Naive B cell (primary cell): ENCODE data around the gene BFAR. TPM values are rescaled to one million over a fixed set of nuclear protein-coding genes. Genes with fewer than 3 reads are reported as not detected.
"Not testable (repeated sequence)": the region's sequence is repeated elsewhere in the genome, so short reads cannot be mapped to it uniquely, and the experiment has no call there.

Experiments used
- ATAC-seq, 2 donors: fragments of 150-1000 bp; cut with Tn5 transposase; 2 replicates each; pipeline ENCODE4 v1.10.0; 2021; ENCODE audit warnings: low read depth in 2 of 2, mild to moderate bottlenecking in 2 of 2, moderate library complexity in 2 of 2
- DNase-seq: peaks from one replicate; pipeline ENCODE4 v3.0.0; 2022
- H3K27ac Mint-ChIP-seq, 6 donors: one replicate each; pipeline ENCODE4 v1.8.0; 2020 to 2022; ENCODE audit warnings: mild to moderate bottlenecking in 6 of 6, mixed read lengths in 6 of 6, moderate library complexity in 5 of 6, inconsistent platforms in 2 of 6
- H3K27me3 Mint-ChIP-seq, 3 donors: one replicate each; pipeline ENCODE4 v1.8.0; 2021 to 2022; ENCODE audit warnings: mixed read lengths in 3 of 3, mild to moderate bottlenecking in 1 of 3
- H3K36me3 Mint-ChIP-seq, 2 donors: one replicate each; pipeline ENCODE4 v1.8.0; 2020 to 2022; ENCODE audit warnings: mixed read lengths in 2 of 2, inconsistent platforms in 1 of 2, mild to moderate bottlenecking in 1 of 2
- H3K4me1 Mint-ChIP-seq, 3 donors: one replicate each; pipeline ENCODE4 v1.8.0; 2020 to 2022; ENCODE audit warnings: mixed read lengths in 3 of 3, inconsistent platforms in 1 of 3, mild to moderate bottlenecking in 1 of 3, moderate library complexity in 1 of 3
- H3K4me3 Mint-ChIP-seq, 8 donors: one replicate each; pipeline ENCODE4 v1.8.0; 2020 to 2022; ENCODE audit warnings: mild to moderate bottlenecking in 8 of 8, mixed read lengths in 8 of 8, moderate library complexity in 8 of 8, inconsistent platforms in 2 of 8
- H3K9me3 Mint-ChIP-seq, 7 donors: one replicate each; pipeline ENCODE4 v1.8.0; 2020 to 2022; ENCODE audit warnings: mixed read lengths in 7 of 7, mild to moderate bottlenecking in 5 of 7, inconsistent platforms in 2 of 7, moderate library complexity in 1 of 7
- polyA plus RNA-seq, 6 donors: library from polyadenylated mRNA; unstranded; fragments of 300-500 nt; fragmentation: Illumina TruSeq; gene quantifications; one replicate each; pipeline ENCODE4 v1.2.3, GENCODE V29; 2021; ENCODE audit warnings: low read depth in 6 of 6

BFAR gene
- polyA plus RNA-seq, 6 donors from 2014 or later, result 29.0 to 46.6 (median 40.4) TPM

- Mint-ChIP-seq H3K36me3 (peaks cover 15 to 17% of the 10 kb centered on the region in 2 donors), H3K9me3 (no peaks in the 10 kb centered on the region), H3K4me3 (no peak overlapping the region), H3K4me1 (peaks cover 0 to 8% (median 2%) of the 10 kb centered on the region in 3 donors), H3K27me3 (no peaks in the 10 kb centered on the region), H3K27ac (peak overlapping the region in 2 of 6 donors; percentile 29 to 49)
- no peak for DNase-seq
- ATAC-seq, result no peak
Observed at GRCh38 chr16:14618566-14618965, 14.2 kb upstream of the BFAR start.

- Mint-ChIP-seq H3K4me1 (peaks cover 14 to 33% (median 18%) of the 10 kb centered on the region in 3 donors), H3K27ac (peak overlapping the region in 1 of 6 donors; percentile 56), H3K27me3 (no peaks in the 10 kb centered on the region), H3K4me3 (peak overlapping the region in 1 of 8 donors; percentile 50), H3K9me3 (peaks cover 0 to 5% (median 4%) of the 10 kb centered on the region in 7 donors), H3K36me3 (peaks cover 14 to 16% of the 10 kb centered on the region in 2 donors)
- DNase-seq (no peak), ATAC-seq (no peak)
Observed at GRCh38 chr16:14627078-14627477, 5.7 kb upstream of the BFAR start.

- H3K9me3 Mint-ChIP-seq, result peaks cover 0 to 5% (median 4%) of the 10 kb centered on the region in 7 donors
- H3K4me3 Mint-ChIP-seq, result peak overlapping the region; percentile 80 to 97 (median 90)
- ATAC-seq, result no peak
- peak overlapping the region; percentile 96 to 100 (median 99) for H3K27ac Mint-ChIP-seq
- H3K4me1 Mint-ChIP-seq, result peaks cover 21 to 46% (median 32%) of the 10 kb centered on the region in 3 donors
- no peaks in the 10 kb centered on the region for H3K27me3 Mint-ChIP-seq
- DNase-seq, result no peak
- H3K36me3 Mint-ChIP-seq, result peaks cover 8 to 21% of the 10 kb centered on the region in 2 donors
Observed at GRCh38 chr16:14628806-14629611, 3.7 kb upstream of the BFAR start.

- H3K4me3 Mint-ChIP-seq, result peak overlapping the region; percentile 80 to 97 (median 90)
- H3K27ac Mint-ChIP-seq, result peak overlapping the region; percentile 96 to 100 (median 99)
- H3K4me1 Mint-ChIP-seq, result peaks cover 26 to 49% (median 37%) of the 10 kb centered on the region in 3 donors
- H3K9me3 Mint-ChIP-seq, result peaks cover 0 to 5% (median 4%) of the 10 kb centered on the region in 7 donors
- ATAC-seq (no peak), DNase-seq (no peak)
- peaks cover 4 to 21% of the 10 kb centered on the region in 2 donors for H3K36me3 Mint-ChIP-seq
- H3K27me3 Mint-ChIP-seq, result no peaks in the 10 kb centered on the region
Observed at GRCh38 chr16:14629612-14629918, 3.2 kb upstream of the BFAR start.

GRCh38 chr16:14629919-14630619 is 2.7 kb upstream of the BFAR start, which contains the start of gene PARN:
PARN (minus strand) TSS chr16:14630260; CDS start chr16:14630125, 135 bp downstream.
- Mint-ChIP-seq H3K27me3 (no peaks in the 10 kb centered on the region), H3K4me1 (peaks cover 31 to 54% (median 42%) of the 10 kb centered on the region in 3 donors), H3K9me3 (peaks cover 0 to 5% (median 4%) of the 10 kb centered on the region in 7 donors), H3K27ac (peak within 1 kb of the TSS; percentile 98 to 100 (median 99)), H3K4me3 (peak within 1 kb of the TSS; percentile 80 to 97 (median 90)), H3K36me3 (peaks cover 4 to 21% of the 10 kb centered on the region in 2 donors)
- DNase-seq (peak; percentile 98), ATAC-seq (peak; percentile 61 to 64)

GRCh38 chr16:14630620-14631330 is 2.0 kb upstream of the BFAR start:
- not testable (repeated sequence) for DNase-seq, H3K27me3 Mint-ChIP-seq
- peaks cover 34 to 59% (median 42%) of the 10 kb centered on the region in 3 donors for H3K4me1 Mint-ChIP-seq

GRCh38 chr16:14634389-14634725 is 1.6 kb downstream of the BFAR start:
- DNase-seq, result no peak
- H3K4me1 Mint-ChIP-seq, result peaks cover 34 to 69% (median 34%) of the 10 kb centered on the region in 3 donors
- peak overlapping the region in 5 of 6 donors; percentile 2 to 99 (median 70) for H3K27ac Mint-ChIP-seq
- peaks cover 4 to 14% of the 10 kb centered on the region in 2 donors for H3K36me3 Mint-ChIP-seq
- H3K4me3 Mint-ChIP-seq, result peak overlapping the region; percentile 93 to 100 (median 100)
- ATAC-seq, result no peak
- H3K27me3 Mint-ChIP-seq, result no peaks in the 10 kb centered on the region
- H3K9me3 Mint-ChIP-seq, result peaks cover 0 to 5% (median 4%) of the 10 kb centered on the region in 7 donors

More at GRCh38 chr16:14630620-14631330, 2.0 kb upstream of the BFAR start:
- Mint-ChIP-seq H3K4me3 (peak overlapping the region; percentile 88 to 100 (median 95)), H3K36me3 (peaks cover 4 to 16% of the 10 kb centered on the region in 2 donors), H3K27ac (peak overlapping the region; percentile 97 to 100 (median 99))
- H3K9me3 Mint-ChIP-seq, ATAC-seq: not testable (repeated sequence)

GRCh38 chr16:14635395-14636165 is 2.8 kb downstream of the BFAR start:
- no peak for DNase-seq
- peaks cover 0 to 8% of the 10 kb centered on the region in 2 donors for H3K36me3 Mint-ChIP-seq
- H3K27me3 Mint-ChIP-seq, result no peaks in the 10 kb centered on the region
- peak overlapping the region in 4 of 8 donors; percentile 30 to 99 (median 83) for H3K4me3 Mint-ChIP-seq
- ATAC-seq, result no peak
- peaks cover 30 to 69% (median 33%) of the 10 kb centered on the region in 3 donors for H3K4me1 Mint-ChIP-seq
- peaks cover 0 to under 1% (median 0%) of the 10 kb centered on the region in 7 donors for H3K9me3 Mint-ChIP-seq
- peak overlapping the region in 4 of 6 donors; percentile 61 to 88 (median 82) for H3K27ac Mint-ChIP-seq

GRCh38 chr16:14636179-14636950 is 3.6 kb downstream of the BFAR start:
- peak overlapping the region in 2 of 8 donors; percentile 30 to 48 for H3K4me3 Mint-ChIP-seq
- not testable (repeated sequence) for ATAC-seq, DNase-seq, H3K27me3 Mint-ChIP-seq, H3K36me3 Mint-ChIP-seq, H3K9me3 Mint-ChIP-seq
- peak overlapping the region in 4 of 6 donors; percentile 16 to 84 (median 60) for H3K27ac Mint-ChIP-seq
- H3K4me1 Mint-ChIP-seq, result peaks cover 30 to 65% (median 39%) of the 10 kb centered on the region in 3 donors

- not testable (repeated sequence) for ATAC-seq, DNase-seq, H3K4me3 Mint-ChIP-seq, H3K27me3 Mint-ChIP-seq, H3K27ac Mint-ChIP-seq, H3K9me3 Mint-ChIP-seq, H3K36me3 Mint-ChIP-seq
- H3K4me1 Mint-ChIP-seq, result peaks cover 31 to 61% (median 41%) of the 10 kb centered on the region in 3 donors
Observed at GRCh38 chr16:14636951-14637240, 4.1 kb downstream of the BFAR start.

GRCh38 chr16:14640538-14640937 is 7.8 kb downstream of the BFAR start:
- Mint-ChIP-seq H3K27ac (peak overlapping the region in 1 of 6 donors; percentile 58), H3K4me3 (no peak overlapping the region), H3K36me3 (no peaks in the 10 kb centered on the region), H3K9me3 (no peaks in the 10 kb centered on the region), H3K27me3 (no peaks in the 10 kb centered on the region), H3K4me1 (peaks cover 13 to 40% (median 25%) of the 10 kb centered on the region in 3 donors)
- no peak for ATAC-seq
- DNase-seq, result no peak

- no peaks in the 10 kb centered on the region for H3K27me3 Mint-ChIP-seq
- peaks cover 9 to 35% (median 25%) of the 10 kb centered on the region in 3 donors for H3K4me1 Mint-ChIP-seq
- ATAC-seq (no peak), DNase-seq (no peak)
- H3K4me3 Mint-ChIP-seq, result no peak overlapping the region
- H3K27ac Mint-ChIP-seq, result no peak overlapping the region
- no peaks in the 10 kb centered on the region for H3K36me3 Mint-ChIP-seq
- no peaks in the 10 kb centered on the region for H3K9me3 Mint-ChIP-seq
Observed at GRCh38 chr16:14641206-14641605, 8.5 kb downstream of the BFAR start.
